ENCODE results near the gene NEO1.
"Not testable (repeated sequence)": the region's sequence is repeated elsewhere in the genome, so short reads cannot be mapped to it uniquely, and the experiment has no call there.

Gene NEO1

DNA sequence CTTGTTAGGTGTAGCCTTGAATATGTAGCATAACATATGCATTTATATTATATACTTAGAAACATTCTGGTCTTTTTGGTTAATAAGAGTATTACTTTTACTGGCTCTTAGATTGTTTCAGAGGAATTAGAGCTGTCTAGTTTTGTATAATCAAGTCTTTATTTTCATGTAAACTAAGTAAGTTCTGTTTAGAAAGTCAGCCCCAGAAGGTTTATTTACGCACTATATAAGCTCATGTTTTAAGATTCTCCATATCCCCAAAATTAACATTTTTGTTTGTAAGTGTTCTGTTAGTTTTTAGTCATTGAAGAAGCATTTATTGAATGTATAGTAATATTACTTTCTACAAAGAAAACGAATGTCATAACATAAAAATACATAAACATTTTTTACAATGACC lies 158.4 kb downstream of the NEO1 start:
- H3K9me3 ChIP-seq (ENCODE audit: insufficient read depth, low read length) = no peaks in the 10 kb centered on the region
- no peak overlapping the region for H3K4me3 ChIP-seq (ENCODE audit: insufficient read depth, low read length, poor library complexity, severe bottlenecking)
- H3K27me3 ChIP-seq (ENCODE audit: low read length) = no peaks in the 10 kb centered on the region
- no peaks in the 10 kb centered on the region for H3K9me2 ChIP-seq (replicated peaks; ENCODE audit: insufficient read depth, low read length)
- TF ChIP-seq EZH2phosphoT487 (conservative IDR thresholded peaks at IDR 0.05; ENCODE audit: low read length) = no peak
- TF ChIP-seq, protein P1, sequence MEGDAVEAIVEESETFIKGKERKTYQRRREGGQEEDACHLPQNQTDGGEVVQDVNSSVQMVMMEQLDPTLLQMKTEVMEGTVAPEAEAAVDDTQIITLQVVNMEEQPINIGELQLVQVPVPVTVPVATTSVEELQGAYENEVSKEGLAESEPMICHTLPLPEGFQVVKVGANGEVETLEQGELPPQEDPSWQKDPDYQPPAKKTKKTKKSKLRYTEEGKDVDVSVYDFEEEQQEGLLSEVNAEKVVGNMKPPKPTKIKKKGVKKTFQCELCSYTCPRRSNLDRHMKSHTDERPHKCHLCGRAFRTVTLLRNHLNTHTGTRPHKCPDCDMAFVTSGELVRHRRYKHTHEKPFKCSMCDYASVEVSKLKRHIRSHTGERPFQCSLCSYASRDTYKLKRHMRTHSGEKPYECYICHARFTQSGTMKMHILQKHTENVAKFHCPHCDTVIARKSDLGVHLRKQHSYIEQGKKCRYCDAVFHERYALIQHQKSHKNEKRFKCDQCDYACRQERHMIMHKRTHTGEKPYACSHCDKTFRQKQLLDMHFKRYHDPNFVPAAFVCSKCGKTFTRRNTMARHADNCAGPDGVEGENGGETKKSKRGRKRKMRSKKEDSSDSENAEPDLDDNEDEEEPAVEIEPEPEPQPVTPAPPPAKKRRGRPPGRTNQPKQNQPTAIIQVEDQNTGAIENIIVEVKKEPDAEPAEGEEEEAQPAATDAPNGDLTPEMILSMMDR (IDR thresholded peaks at IDR 0.05; ENCODE audit: insufficient read depth, low read length, poor library complexity, severe bottlenecking) = no peak
- no peaks in the 10 kb centered on the region for H3K36me3 ChIP-seq (ENCODE audit: low read length)
- H3K79me2 ChIP-seq (ENCODE audit: insufficient read depth, low read length) = no peaks in the 10 kb centered on the region
- H3K4me2 ChIP-seq (ENCODE audit: low read depth, low read length, poor library complexity, severe bottlenecking) = no peak overlapping the region
- H2AFZ ChIP-seq (ENCODE audit: low read depth, low read length, severe bottlenecking) = no peak overlapping the region
- no peaks in the 10 kb centered on the region for H3F3A ChIP-seq (ENCODE audit: insufficient read depth)
- no peak overlapping the region for H3K27ac ChIP-seq (ENCODE audit: low read depth, low read length)
- no peak overlapping the region for H3K9ac ChIP-seq (ENCODE audit: low read length)
- no peaks in the 10 kb centered on the region for H4K20me1 ChIP-seq (ENCODE audit: low read depth, low read length)

DNA sequence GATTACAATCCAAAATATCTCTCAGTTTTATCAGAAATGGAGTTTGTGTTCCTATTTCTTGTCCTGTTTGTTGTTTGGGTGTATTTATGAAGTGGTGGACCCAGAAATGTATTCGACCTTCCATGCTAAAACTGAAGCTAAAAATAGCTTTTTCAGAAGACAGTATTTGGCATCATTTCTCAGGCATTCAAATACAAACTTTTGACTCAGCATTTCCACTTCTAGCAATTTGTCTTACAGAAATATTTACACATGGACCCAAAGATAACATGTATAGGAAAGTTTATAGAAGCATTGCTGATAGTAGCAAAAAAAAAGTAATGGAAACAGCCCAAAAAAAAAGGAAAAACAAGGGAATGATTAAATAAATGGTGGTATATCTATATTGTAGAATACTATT lies 160.2 kb downstream of the NEO1 start:
- Histone ChIP-seq H2AFZ (ENCODE audit: low read depth, low read length, severe bottlenecking) (no peak overlapping the region), H3K9me2 (replicated peaks; ENCODE audit: insufficient read depth, low read length) (no peaks in the 10 kb centered on the region)
- TF ChIP-seq, protein P1 (IDR thresholded peaks at IDR 0.05; ENCODE audit: insufficient read depth, low read length, poor library complexity, severe bottlenecking) = no peak
- no peak for TF ChIP-seq EZH2phosphoT487 (conservative IDR thresholded peaks at IDR 0.05; ENCODE audit: low read length)

DNA sequence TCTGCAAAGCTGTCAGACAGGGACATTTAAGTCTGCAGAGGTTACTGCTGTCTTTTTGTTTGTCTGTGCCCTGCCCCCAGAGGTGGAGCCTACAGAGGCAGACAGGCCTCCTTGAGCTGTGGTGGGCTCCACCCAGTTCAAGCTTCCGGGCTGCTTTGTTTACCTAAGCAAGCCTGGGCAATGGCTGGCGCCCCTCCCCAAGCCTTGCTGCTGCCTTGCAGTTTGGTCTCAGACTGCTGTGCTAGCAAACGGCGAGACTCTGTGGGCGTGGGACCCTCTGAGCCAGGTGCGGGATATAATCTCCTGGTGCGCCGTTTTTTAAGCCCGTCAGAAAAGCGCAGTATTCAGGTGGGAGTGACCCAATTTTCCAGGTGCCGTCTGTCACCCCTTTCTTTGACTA lies 169.2 kb downstream of the NEO1 start:
- H3K9ac ChIP-seq (ENCODE audit: low read length); H3K27me3 ChIP-seq (ENCODE audit: low read length); H3K9me3 ChIP-seq (ENCODE audit: insufficient read depth, low read length); H3K79me2 ChIP-seq (ENCODE audit: insufficient read depth, low read length); H3K4me3 ChIP-seq (ENCODE audit: insufficient read depth, low read length, poor library complexity, severe bottlenecking); H3K4me2 ChIP-seq (ENCODE audit: low read depth, low read length, poor library complexity, severe bottlenecking); H2AFZ ChIP-seq (ENCODE audit: low read depth, low read length, severe bottlenecking); H3F3A ChIP-seq (ENCODE audit: insufficient read depth); H3K27ac ChIP-seq (ENCODE audit: low read depth, low read length); H3K36me3 ChIP-seq (ENCODE audit: low read length); H3K9me2 ChIP-seq (replicated peaks; ENCODE audit: insufficient read depth, low read length); H4K20me1 ChIP-seq (ENCODE audit: low read depth, low read length): not testable (repeated sequence)

More for the DNA sequence above, 160.2 kb downstream of the NEO1 start:
- H3K9me3 ChIP-seq (ENCODE audit: insufficient read depth, low read length) = no peaks in the 10 kb centered on the region
- H3K27me3 ChIP-seq (ENCODE audit: low read length) = no peaks in the 10 kb centered on the region
- no peak overlapping the region for H3K9ac ChIP-seq (ENCODE audit: low read length)
- no peak overlapping the region for H3K4me3 ChIP-seq (ENCODE audit: insufficient read depth, low read length, poor library complexity, severe bottlenecking)
- H4K20me1 ChIP-seq (ENCODE audit: low read depth, low read length) = no peaks in the 10 kb centered on the region
- no peaks in the 10 kb centered on the region for H3K79me2 ChIP-seq (ENCODE audit: insufficient read depth, low read length)
- H3K27ac ChIP-seq (ENCODE audit: low read depth, low read length) = no peak overlapping the region
- no peaks in the 10 kb centered on the region for H3F3A ChIP-seq (ENCODE audit: insufficient read depth)
- H3K4me2 ChIP-seq (ENCODE audit: low read depth, low read length, poor library complexity, severe bottlenecking) = no peak overlapping the region
- no peaks in the 10 kb centered on the region for H3K36me3 ChIP-seq (ENCODE audit: low read length)

DNA sequence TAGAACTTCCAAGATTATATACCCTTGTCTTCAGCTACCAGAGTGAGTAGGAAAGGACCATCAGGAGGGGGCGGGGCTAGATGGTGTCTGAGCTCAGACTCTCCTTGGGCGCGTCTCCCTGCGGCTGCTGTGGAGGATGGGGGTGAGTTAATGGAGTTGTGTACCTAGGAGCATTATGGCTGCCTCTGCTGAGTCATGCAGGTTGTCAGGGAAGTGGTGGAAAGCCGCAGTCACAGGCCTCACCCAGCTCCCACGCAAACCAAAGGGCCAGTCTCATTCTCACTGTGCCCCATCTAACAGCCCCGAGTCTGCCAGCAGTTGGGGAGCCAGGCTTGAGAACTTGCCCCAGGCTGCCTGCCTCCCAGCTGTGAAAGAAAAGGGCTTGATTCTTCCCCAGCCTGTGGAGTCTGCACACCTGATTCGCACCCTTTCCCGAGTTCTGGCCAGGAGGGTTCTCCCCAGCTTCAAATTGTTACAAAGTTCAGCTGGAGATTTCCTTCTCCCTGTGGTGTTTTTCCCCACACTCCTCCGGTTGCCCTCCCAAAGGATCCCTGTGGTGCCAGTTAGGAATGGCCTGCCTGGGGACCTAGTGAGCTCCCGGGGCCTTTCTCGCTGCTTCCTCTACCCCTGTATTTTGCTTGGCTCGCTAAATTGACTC lies 173.2 kb downstream of the NEO1 start:
- no peaks in the 10 kb centered on the region for H3K27me3 ChIP-seq (ENCODE audit: low read length)
- no peak overlapping the region for H3K27ac ChIP-seq (ENCODE audit: low read depth, low read length)
- no peak for TF ChIP-seq EZH2phosphoT487 (conservative IDR thresholded peaks at IDR 0.05; ENCODE audit: low read length)
- TF ChIP-seq, protein P1 (IDR thresholded peaks at IDR 0.05; ENCODE audit: insufficient read depth, low read length, poor library complexity, severe bottlenecking) = no peak

More for the DNA sequence above, 173.2 kb downstream of the NEO1 start:
- no peak overlapping the region for H3K4me2 ChIP-seq (ENCODE audit: low read depth, low read length, poor library complexity, severe bottlenecking)
- H2AFZ ChIP-seq (ENCODE audit: low read depth, low read length, severe bottlenecking) = no peak overlapping the region
- H3F3A ChIP-seq (ENCODE audit: insufficient read depth) = no peaks in the 10 kb centered on the region
- H3K4me3 ChIP-seq (ENCODE audit: insufficient read depth, low read length, poor library complexity, severe bottlenecking) = no peak overlapping the region
- no peak overlapping the region for H3K9ac ChIP-seq (ENCODE audit: low read length)
- H3K9me3 ChIP-seq (ENCODE audit: insufficient read depth, low read length) = no peaks in the 10 kb centered on the region
- no peaks in the 10 kb centered on the region for H3K79me2 ChIP-seq (ENCODE audit: insufficient read depth, low read length)
- no peaks in the 10 kb centered on the region for H3K36me3 ChIP-seq (ENCODE audit: low read length)
- H3K9me2 ChIP-seq (replicated peaks; ENCODE audit: insufficient read depth, low read length) = no peaks in the 10 kb centered on the region
- H4K20me1 ChIP-seq (ENCODE audit: low read depth, low read length) = no peaks in the 10 kb centered on the region
